GM03348 (cell line): ENCODE measurements around the gene CDC27.
"Not testable (repeated sequence)": the region's sequence is repeated elsewhere in the genome, so short reads cannot be mapped to it uniquely, and the experiment has no call there.

ENCODE experiments used
- DNase-seq: peaks from one replicate; pipeline ENCODE4 v3.0.0; 2012; ENCODE audit warnings: low spot score

The CDC27 gene

GRCh38 chr17:47188876-47189731 is at the start of gene CDC27:
Gene CDC27, minus strand, starts transcription at chr17:47189295. Its CDS starts 123 bp downstream, at chr17:47189172.
- DNase-seq, result peak; percentile 97

- DNase-seq, result no peak
Observed at GRCh38 chr17:47238321-47239010, 49.4 kb upstream of the CDC27 start.

- no peak for DNase-seq
Observed at GRCh38 chr17:47237841-47238240, 48.7 kb upstream of the CDC27 start.

GRCh38 chr17:47235923-47236322 is 46.8 kb upstream of the CDC27 start:
- DNase-seq, result no peak

GRCh38 chr17:47235506-47235905 is 46.4 kb upstream of the CDC27 start:
- DNase-seq, result no peak

- no peak for DNase-seq
Observed at GRCh38 chr17:47232465-47232864, 43.4 kb upstream of the CDC27 start.

- no peak for DNase-seq
Observed at GRCh38 chr17:47231866-47232265, 42.8 kb upstream of the CDC27 start.

GRCh38 chr17:47231334-47231733 is 42.2 kb upstream of the CDC27 start:
- DNase-seq, result no peak

GRCh38 chr17:47230864-47231263 is 41.8 kb upstream of the CDC27 start:
- DNase-seq, result no peak

GRCh38 chr17:47229535-47230443 is 40.7 kb upstream of the CDC27 start:
- peak; percentile 88 for DNase-seq

- DNase-seq, result no peak
Observed at GRCh38 chr17:47227862-47228261, 38.8 kb upstream of the CDC27 start.

- DNase-seq, result no peak
Observed at GRCh38 chr17:47225911-47226688, 37.0 kb upstream of the CDC27 start.

- DNase-seq, result peak; percentile 75
Observed at GRCh38 chr17:47225436-47225858, 36.4 kb upstream of the CDC27 start.

- DNase-seq, result no peak
Observed at GRCh38 chr17:47224966-47225365, 35.9 kb upstream of the CDC27 start.

- DNase-seq, result not testable (repeated sequence)
Observed at GRCh38 chr17:47224077-47224476, 35.0 kb upstream of the CDC27 start.

- DNase-seq, result no peak
Observed at GRCh38 chr17:47223460-47223859, 34.4 kb upstream of the CDC27 start.

- no peak for DNase-seq
Observed at GRCh38 chr17:47223007-47223406, 33.9 kb upstream of the CDC27 start.

GRCh38 chr17:47222047-47222446 is 33.0 kb upstream of the CDC27 start:
- no peak for DNase-seq

- DNase-seq, result no peak
Observed at GRCh38 chr17:47221154-47221553, 32.1 kb upstream of the CDC27 start.

- DNase-seq, result no peak
Observed at GRCh38 chr17:47220531-47220999, 31.5 kb upstream of the CDC27 start.
